GM12873 (cell line): Measurements from ENCODE around the gene TRPV3.

Source experiments
- TF ChIP-seq, protein P1 (sequence below): IDR thresholded peaks from 2 replicates; pipeline ENCODE4 v1.5.1; 2012; ENCODE audit warnings: low read depth, mild to moderate bottlenecking, moderate library complexity, low read length, control low read depth; ENCODE audit not compliant: insufficient read depth; ENCODE audit errors: missing control alignments

TRPV3 gene

DNA sequence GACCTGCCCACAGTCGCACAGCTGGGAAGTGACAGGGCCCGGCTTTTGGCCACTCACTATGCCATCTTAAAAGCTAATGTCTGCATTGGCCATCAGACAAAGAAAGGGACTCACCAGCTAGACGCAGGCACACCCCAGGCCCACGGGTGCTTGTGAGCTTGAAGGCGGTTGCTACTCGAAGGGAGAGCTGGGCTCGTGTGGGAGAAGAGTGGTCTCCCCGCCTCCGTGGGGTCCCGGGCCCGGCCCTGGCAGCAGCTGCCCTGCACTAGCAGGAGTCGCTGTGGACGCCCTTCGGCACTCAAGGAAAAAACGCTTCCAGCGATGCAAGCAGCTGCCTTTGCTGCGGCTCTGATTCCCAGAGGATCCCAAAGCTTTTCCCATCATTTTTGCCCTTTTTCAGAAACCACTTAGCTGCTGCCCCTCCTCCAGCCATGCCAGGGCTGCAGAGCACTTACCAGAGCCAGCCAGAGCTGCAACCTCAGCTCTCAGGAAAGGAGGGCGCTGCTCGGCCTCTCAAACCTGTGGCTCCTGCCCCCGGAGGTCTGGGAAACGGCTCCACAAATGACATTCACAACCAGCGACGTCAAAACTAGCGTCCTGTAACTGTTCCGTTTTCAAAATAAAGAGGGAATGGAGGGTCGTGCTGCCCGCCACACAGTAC lies 39.3 kb upstream of the TRPV3 start:
- TF ChIP-seq, protein P1, sequence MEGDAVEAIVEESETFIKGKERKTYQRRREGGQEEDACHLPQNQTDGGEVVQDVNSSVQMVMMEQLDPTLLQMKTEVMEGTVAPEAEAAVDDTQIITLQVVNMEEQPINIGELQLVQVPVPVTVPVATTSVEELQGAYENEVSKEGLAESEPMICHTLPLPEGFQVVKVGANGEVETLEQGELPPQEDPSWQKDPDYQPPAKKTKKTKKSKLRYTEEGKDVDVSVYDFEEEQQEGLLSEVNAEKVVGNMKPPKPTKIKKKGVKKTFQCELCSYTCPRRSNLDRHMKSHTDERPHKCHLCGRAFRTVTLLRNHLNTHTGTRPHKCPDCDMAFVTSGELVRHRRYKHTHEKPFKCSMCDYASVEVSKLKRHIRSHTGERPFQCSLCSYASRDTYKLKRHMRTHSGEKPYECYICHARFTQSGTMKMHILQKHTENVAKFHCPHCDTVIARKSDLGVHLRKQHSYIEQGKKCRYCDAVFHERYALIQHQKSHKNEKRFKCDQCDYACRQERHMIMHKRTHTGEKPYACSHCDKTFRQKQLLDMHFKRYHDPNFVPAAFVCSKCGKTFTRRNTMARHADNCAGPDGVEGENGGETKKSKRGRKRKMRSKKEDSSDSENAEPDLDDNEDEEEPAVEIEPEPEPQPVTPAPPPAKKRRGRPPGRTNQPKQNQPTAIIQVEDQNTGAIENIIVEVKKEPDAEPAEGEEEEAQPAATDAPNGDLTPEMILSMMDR: no peak

DNA sequence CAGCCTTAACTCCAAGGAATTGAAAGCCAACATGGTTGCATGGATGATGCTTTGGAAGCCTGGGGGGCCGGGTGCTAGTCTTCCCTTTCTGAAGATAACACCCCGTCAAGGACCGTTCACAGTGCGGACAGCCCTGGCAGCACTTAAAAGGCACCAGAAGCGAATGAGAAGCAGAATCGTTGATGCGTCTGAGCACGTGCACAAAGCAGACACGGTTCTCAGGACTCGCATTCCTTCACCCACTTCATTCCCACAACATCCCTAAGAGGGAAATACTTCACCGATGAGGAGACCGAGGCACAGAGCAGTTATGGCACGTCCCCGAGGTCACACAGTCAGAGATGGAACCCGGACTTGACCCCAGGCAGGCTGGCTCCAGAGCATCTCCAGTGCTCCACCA lies 37.4 kb upstream of the TRPV3 start:
- TF ChIP-seq, protein P1: no peak

DNA sequence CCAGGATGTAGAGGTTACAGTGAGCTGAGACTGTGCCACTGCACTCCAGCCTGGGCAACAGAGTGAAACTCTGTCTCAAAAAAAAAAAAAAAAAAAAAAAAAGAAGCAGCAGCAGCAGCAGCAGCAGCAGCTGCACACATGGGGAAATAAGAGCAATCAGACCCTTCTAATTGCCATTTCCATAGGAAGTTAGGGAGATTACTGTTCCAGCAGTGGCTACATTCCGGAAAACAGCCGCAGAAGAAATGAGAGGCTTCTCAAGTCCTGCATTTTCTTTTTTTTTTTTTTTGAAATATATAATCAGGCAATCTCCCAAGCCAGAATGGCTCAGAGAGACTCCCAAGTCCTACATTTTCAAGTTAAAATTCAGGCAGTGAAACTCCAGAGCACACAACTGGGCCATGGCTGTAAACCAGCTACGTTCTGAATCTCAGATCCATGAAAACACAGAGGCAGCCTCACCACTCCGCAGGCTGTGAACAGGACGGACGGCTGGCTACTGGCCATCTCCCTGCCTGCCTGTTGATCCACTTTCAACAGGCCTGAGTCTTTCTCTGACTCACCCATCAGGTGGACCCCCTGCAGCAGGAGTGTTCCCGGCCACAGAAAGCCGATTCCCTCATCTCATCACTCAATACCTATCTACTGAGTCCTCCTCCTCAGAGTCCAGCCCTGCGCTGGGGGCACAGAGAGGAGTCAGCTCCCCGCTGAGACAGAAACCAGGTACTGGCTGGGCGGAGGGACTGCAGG lies 36.6 kb upstream of the TRPV3 start:
- TF ChIP-seq, protein P1: no peak

DNA sequence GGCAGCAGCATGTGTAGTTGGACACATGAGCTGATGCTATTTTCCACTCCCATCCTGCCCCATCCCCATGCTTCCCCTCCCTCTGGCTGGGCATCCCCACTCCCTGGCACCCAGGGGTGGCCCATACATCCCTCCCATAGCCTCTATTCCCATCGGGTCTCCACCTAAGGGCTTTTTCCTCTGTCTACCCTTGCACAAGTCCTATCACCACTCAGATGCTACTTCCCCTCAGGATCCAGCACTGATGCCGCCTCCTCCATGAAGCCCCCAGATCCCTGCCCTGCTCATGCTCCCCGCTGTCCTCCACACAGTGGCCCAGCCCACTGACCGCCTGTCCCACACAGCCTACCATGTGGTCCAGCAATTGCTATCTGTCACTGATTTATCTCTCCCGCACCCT lies 35.8 kb upstream of the TRPV3 start:
- TF ChIP-seq, protein P1: no peak

DNA sequence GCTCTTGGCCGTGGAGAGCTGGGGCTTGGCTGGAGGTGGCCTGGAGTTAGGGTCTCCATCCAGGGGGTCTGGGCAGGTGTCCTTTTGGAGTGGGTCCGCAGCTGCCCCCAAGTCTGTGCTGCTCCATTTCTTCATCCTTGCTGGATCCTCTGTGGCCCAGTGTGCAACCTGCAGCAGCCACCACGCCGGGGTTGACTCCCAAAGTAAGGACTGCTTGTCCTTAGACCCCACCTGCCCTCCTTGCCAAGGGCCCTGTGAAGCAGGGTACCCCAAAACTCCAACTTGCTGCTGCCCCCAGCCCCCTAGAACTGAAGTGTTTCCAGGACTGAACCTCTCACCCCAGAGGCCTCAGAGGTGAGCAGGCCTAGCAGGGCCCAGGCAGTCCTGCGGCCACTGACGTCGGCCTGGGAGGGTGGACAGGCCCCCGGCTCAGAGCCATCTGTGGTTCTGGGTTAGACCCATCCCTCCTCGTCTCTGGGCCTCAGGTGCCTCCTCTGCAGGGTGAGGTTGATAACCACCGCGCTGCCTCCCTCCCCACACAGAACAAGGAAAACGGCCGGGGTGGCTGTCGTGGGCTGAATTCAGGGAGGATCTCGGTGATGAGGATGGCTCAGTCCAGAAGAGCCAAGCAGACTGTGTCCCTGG lies 34.7 kb upstream of the TRPV3 start:
- TF ChIP-seq, protein P1: no peak

DNA sequence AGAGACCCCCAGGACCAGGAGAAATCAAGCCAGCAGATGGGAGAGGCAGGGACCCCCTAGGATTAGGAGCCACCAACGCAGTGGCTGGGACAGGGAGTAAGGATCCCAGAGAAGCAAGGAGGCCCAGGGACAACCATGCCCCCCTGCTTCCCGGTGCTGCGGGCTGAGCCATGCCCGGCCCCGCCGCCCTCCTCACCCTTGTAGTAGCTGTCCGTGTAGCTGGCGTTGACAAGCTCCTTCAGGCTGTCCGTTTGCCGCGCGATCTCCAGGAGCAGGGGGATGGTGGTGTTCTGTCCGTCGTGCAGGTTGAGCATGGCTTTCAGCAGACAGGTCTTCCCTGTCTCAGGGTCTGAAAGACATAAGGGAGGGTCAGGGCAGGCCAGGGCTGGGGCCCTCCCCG lies 33.2 kb upstream of the TRPV3 start:
- TF ChIP-seq, protein P1: no peak

DNA sequence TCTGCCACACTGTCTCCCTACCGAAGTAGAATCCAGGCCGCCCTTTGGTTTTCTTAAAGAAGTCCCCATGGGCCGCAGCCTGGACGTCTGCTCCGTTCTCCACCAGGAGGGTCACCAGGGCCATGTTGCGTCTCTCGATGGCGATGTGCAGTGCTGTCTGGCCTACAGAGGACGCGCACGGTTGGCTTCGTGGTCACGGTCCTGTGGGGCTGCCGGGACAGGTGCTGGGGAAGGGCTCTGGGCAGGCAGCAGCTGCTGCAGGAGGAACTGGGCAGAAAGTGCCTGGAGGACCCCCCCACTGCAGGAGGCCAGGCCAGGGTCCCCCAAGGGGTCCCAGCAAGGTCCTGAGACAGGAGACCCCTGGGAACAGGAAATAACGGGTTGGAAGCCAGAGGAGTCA lies 32.6 kb upstream of the TRPV3 start:
- TF ChIP-seq, protein P1: no peak
